Endothelial cell of umbilical vein (primary cell): ENCODE measurements around the gene TEKTIP1.
"Not testable (repeated sequence)": the region's sequence is repeated elsewhere in the genome, so short reads cannot be mapped to it uniquely, and the experiment has no call there.

Source experiments
- CTCF ChIP-seq, 2 donors: IDR thresholded peaks; 1 replicate in 1 of 2; 2 replicates in 1 of 2; pipeline ENCODE4 v1.5.1; 2011; ENCODE audit warnings: low read length in 2 of 2, mild to moderate bottlenecking in 2 of 2, moderate library complexity in 2 of 2, control low read depth in 1 of 2, inconsistent platforms in 1 of 2, low read depth in 1 of 2; ENCODE audit not compliant: insufficient read depth in 1 of 2; ENCODE audit errors: extremely low read depth in 1 of 2
- EZH2 ChIP-seq: IDR thresholded peaks from 2 replicates; pipeline ENCODE4 v1.6.1; 2012; ENCODE audit warnings: borderline replicate concordance, low read depth, mild to moderate bottlenecking, moderate library complexity, low read length, inconsistent platforms; ENCODE audit not compliant: severe bottlenecking
- FOS ChIP-seq: IDR thresholded peaks from 2 replicates; pipeline ENCODE4 v1.6.1; 2011; ENCODE audit warnings: mild to moderate bottlenecking, low read length, moderate library complexity, borderline replicate concordance; ENCODE audit not compliant: insufficient read depth
- GATA2 ChIP-seq: IDR thresholded peaks from 2 replicates; pipeline ENCODE4 v1.7.0; 2011; ENCODE audit warnings: low read depth, mild to moderate bottlenecking, moderate library complexity, mixed read lengths, low read length; ENCODE audit not compliant: insufficient read length, insufficient read depth
- JUN ChIP-seq: IDR thresholded peaks from 2 replicates; pipeline ENCODE4 v1.6.1; 2011; ENCODE audit warnings: borderline replicate concordance, low read depth; ENCODE audit not compliant: insufficient read length, insufficient read depth
- MAX ChIP-seq: IDR thresholded peaks from 2 replicates; pipeline ENCODE4 v1.6.1; 2011; ENCODE audit not compliant: insufficient read depth, insufficient read length
- MYC ChIP-seq: IDR thresholded peaks from one replicate; pipeline ENCODE4 v1.6.1; 2011; ENCODE audit warnings: mild to moderate bottlenecking, low read depth, low read length
- POLR2A ChIP-seq: IDR thresholded peaks from 2 replicates; pipeline ENCODE4 v1.6.1; 2012; ENCODE audit warnings: low read depth, mild to moderate bottlenecking, control low read depth, low read length
- POLR2AphosphoS5 ChIP-seq: IDR thresholded peaks from 2 replicates; pipeline ENCODE4 v1.6.1; 2012; ENCODE audit warnings: low read depth, mild to moderate bottlenecking, control low read depth, low read length, moderate library complexity; ENCODE audit not compliant: insufficient read depth

GRCh38 chr19:3508121-3508661 is 30.8 kb upstream of the TEKTIP1 start:
- TF ChIP-seq CTCF (IDR thresholded peaks at IDR 0.05; ENCODE audit: extremely low read depth in 1 of 2, insufficient read depth in 1 of 2, low read depth in 1 of 2, low read length in 2 of 2); EZH2; POLR2AphosphoS5; POLR2A; GATA2; MYC; MAX; FOS; JUN: not testable (repeated sequence)
